HT-29 (cell line): ENCODE results near the gene SHISA9. TPM values are rescaled to one million over a fixed set of nuclear protein-coding genes. Genes with fewer than 3 reads are reported as not detected.

Experiments
- DNase-seq: peaks from one replicate; pipeline ENCODE4 v3.0.0-alpha.2; 2015; ENCODE audit warnings: low spot score
- total RNA-seq: library from RNA; depleted of rRNA; stranded (reverse); fragments of >200 nt; shearing (Covaris generic); gene quantifications from 2 replicates; pipeline ENCODE4 v1.2.3, GENCODE V29; 2014

SHISA9 gene
- total RNA-seq, 1 experiment from 2014 or later: 0.08 TPM

- DNase-seq: no peak
Observed at GRCh38 chr16:13067648-13068047, 166.2 kb downstream of the SHISA9 start.

DNA sequence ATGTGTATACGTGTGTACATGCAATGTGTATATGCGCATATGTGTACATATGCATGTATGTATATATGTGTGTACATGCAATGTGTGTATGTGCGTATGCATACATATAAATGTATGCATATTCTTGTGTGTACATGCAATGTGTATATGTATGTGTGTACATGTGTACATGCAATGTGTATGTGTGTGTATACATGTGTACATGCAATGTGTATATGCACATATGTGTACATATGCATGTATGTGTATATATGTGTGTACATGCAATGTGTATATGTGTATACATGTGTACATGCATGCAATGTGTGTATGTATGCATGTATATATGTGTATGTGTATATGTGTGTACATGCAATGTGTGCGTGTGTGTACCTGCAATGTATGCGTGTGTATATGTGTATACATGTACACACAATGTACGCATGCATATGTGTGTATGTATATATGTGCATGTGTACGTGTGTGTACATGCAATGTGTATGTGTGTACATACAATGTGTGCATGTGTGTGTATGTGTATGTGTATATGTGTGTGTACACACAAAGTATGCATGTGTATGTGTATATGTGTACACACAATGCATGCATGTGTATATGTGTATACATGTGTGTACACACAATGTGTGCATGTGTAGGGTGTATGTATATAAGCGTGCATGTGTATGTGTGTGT lies 167.7 kb downstream of the SHISA9 start:
- DNase-seq: no peak

DNA sequence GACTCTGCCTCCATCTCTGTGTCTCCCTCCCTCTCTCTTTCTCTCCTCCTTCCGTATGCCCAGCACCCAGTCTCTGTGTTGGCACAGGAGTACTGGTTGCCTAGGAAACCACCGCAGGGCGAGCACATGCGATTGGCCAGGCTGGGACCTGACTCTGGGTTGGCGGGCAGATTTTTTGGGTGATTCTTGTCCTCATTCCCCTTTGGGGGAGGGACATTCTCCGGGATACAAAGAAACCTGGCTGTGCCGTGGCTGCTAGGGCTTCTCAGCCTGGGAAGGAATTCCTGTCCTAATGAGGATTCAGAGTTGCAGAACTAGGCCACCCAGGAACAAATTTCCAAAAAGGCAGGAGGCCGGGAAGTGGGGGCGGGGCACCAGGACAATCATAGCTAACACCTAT lies 168.9 kb downstream of the SHISA9 start:
- no peak for DNase-seq

- DNase-seq: no peak
Observed at GRCh38 chr16:13076878-13077277, 175.5 kb downstream of the SHISA9 start.

- no peak for DNase-seq
Observed at GRCh38 chr16:13077816-13078215, 176.4 kb downstream of the SHISA9 start.

DNA sequence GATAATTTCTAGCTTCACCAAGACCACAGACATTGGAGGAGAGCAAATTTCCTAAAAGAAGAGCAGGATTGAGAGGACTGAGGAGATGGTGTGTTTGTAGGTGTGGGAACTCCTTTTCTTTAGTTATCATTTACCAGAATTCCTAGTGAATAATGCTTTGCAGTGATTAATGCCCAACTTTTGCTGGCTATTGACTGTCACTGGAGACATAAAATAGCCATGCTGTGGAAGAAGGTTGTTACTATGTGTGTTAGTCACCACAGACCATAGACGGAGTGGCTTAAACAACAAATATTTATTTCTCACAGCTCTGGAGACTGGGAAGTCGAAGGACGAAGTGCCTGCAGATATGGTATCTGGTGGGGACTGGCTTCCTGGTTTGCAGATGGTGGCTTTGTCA lies 179.1 kb downstream of the SHISA9 start:
- no peak for DNase-seq

GRCh38 chr16:13081825-13082331 lies 180.5 kb downstream of the SHISA9 start:
- no peak for DNase-seq

GRCh38 chr16:13083681-13084080 lies 182.3 kb downstream of the SHISA9 start:
- DNase-seq: no peak

DNA sequence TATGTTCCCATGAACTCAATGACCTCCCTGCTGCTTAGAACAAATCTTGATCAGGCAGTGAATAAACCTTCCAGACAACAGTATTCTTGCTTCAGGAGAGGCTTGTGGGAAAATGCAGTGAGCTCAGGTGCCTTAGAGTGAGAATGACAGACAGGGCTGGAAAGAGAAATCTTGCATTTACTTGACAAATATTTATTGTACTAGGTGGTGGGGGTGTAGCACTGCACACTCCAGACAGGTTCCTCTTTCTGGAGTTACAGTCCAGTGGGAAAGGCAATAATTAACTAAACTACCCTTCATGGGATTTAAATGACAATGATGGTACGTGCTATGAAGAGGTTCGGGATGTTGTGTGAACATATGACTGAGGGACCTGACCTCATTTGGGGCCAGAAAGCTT lies 182.9 kb downstream of the SHISA9 start:
- no peak for DNase-seq

DNA sequence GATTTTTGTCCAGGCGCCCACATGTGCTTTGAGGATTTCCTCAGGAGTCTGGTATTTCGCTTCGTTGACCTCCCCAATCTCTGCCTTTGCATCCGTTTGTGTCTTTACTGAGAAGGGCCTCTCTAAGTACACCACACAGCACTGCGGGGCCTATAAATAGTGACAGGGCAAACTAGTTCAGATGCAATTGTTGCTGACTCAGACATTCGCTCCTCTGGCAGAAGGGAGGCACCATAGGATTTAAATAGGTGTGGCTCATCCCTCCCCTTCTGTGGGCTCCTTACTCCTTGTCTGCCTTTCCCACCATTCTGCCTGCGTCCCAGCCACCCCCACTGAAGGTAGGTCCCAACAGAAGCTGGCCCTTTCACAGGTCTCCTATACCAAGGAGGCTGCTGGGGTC lies 192.3 kb downstream of the SHISA9 start:
- DNase-seq: no peak

DNA sequence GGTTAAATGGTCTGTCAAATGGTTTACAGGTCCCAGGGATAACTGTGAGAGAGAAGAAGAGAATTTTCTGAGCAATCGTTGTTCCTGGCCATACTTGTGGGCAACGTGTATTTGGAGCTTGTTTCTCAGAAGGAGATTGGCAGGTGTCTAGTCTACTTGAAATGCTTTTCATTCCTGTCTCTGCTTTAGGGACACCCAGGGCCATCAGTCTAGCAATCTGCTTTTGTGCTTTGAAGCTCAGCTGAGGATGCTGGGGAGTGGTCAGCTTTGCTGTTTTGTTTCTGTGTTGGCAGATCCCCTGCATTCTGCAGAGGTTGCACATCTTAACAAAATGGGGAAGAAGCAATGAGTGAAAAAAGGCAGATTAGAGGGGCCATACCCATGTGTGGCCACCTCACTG lies 193.7 kb downstream of the SHISA9 start:
- no peak for DNase-seq

DNA sequence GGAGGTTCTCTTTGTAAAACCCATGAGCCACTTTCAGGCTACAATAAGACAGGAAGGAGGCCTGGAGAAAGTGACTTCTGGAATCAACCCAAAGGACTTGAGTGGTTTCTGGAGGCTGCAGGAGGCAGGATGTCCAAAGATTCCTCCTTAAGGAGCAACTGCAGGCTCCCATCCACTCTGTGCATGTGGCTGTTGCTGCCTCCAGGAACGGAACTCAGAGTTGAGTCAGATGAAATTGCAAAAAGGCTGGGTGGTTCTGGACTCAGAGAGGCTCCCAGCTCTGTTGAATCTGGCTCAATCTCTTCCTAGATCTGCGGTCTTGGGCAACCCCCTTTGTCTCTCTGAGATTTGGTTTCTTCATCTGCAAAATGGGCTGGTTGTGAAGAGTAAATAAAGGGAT lies 197.1 kb downstream of the SHISA9 start:
- DNase-seq: no peak

GRCh38 chr16:13099822-13100221 lies 198.4 kb downstream of the SHISA9 start:
- no peak for DNase-seq

- no peak for DNase-seq
Observed at GRCh38 chr16:13100970-13101369, 199.6 kb downstream of the SHISA9 start.

DNA sequence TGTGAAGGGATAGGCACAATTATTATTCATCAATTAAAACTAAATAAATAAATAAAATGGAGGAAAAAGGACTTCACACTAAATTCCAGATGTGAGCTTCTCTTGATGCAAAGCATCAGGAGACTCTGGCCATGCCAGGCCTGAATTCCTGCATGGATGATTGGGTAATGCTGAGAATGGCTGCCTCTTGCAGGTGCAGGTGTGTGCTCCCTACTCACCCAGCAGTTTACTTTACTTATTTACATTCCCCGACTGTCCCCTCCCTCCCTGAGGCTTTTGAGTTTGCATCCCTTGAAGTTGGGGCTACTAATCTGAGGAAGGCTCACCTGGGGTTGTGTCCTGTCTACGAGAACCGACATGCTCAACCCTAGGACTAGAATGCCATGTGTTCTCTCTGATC lies 200.4 kb downstream of the SHISA9 start:
- DNase-seq: no peak

- no peak for DNase-seq
Observed at GRCh38 chr16:13102401-13102800, 201.0 kb downstream of the SHISA9 start.

GRCh38 chr16:13103831-13104530 lies 202.6 kb downstream of the SHISA9 start:
- DNase-seq: no peak

GRCh38 chr16:13104772-13105171 lies 203.4 kb downstream of the SHISA9 start:
- no peak for DNase-seq

DNA sequence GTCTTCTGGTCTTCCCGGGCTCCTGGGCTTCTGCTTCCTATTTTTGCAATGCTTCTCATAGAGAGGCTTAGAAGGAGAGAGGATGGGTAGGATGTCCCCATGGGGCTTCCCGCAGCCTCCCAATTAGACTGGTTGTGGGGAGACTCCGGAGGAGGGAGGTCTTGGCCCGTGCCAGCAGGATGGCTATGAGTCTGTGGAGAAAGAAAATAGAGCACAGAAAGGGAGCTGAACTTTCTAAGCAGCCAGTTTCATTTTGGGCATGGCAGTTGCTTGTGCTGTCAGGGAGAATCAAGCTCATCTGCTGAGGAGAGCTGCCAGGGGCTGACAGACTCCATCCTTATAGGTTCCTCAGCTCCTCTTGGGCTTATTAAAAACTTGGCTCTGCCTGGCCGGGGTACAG lies 204.0 kb downstream of the SHISA9 start:
- no peak for DNase-seq

- no peak for DNase-seq
Observed at GRCh38 chr16:13106464-13106863, 205.1 kb downstream of the SHISA9 start.

DNA sequence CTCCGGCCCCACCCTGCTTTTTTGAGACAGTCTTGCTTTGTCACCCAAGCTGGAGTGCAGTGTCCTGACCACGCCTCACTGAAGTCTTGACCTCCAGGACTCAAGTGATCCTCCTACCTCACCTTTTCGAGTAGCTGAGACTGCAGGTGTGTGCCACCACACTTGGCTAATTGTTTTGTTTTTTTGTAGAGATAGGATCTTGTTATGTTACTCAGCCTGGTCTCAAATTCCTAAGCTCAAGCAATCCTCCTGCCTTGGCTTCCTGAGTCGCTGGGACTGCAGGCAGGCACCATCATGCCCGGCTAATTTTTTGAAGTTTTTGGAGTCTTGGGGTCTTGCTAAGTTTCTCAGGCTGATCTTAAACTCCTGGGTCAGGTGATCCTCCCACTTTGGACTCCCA lies 206.7 kb downstream of the SHISA9 start:
- no peak for DNase-seq

DNA sequence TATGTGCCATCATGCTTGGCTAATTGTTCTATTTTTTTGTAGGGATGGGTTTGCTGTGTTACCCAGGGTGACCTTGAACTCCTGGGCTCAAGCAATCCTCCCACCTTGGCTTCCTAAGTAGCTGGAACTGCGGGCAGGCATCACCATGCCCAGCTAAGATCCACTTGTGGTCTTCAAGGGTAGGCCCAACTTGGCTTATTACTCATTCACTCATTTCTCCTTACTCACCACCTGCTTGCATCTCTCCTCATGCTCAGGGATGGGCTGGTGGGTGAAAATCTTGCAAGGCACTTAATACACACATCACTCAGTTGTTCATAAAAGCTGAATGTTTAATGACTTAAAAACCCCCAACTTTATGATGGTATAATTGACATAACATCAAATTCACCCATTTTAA lies 207.8 kb downstream of the SHISA9 start:
- DNase-seq: no peak

DNA sequence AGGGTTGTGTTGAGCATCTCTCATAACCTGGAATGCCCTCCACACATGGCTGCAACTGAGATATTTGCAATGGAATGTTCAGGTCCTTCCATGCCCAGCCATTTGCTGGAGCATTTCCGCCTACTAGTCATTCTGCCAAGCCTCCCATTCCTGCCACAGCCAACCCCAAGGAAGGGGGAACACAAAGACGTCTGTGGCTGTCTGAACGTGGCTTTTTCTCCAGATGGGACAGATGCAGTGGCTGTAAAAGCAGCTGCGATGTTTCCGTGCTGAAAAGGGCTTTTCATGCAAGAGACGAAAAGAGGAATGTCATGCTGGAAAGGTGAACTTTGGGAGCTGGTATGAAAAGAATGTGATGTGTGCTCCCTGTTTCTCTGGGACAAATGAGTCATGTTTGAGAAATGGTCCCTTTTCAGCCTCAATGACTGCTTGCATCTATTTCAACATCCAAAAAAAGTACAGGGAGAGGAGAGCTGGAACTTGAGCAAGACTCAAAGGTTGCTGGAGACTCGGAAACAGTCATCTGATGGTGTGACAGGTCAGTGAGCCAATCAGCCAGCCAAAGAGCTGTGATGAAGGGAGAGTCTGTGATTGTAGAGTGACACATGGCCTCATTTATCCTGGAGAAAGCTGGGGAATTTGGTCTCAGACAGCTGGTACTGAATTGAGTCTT lies 208.9 kb downstream of the SHISA9 start:
- no peak for DNase-seq
